ENCODE measurements around the gene KCNMA1. TPM values are rescaled to one million over a fixed set of nuclear protein-coding genes. Genes with fewer than 3 reads are reported as not detected.
A peak's percentile ranks its signal among the peaks of the same experiment; 100 is the strongest.

Gene KCNMA1
- total RNA-seq, 1 donor from 2014 or later = 44.0 TPM

DNA sequence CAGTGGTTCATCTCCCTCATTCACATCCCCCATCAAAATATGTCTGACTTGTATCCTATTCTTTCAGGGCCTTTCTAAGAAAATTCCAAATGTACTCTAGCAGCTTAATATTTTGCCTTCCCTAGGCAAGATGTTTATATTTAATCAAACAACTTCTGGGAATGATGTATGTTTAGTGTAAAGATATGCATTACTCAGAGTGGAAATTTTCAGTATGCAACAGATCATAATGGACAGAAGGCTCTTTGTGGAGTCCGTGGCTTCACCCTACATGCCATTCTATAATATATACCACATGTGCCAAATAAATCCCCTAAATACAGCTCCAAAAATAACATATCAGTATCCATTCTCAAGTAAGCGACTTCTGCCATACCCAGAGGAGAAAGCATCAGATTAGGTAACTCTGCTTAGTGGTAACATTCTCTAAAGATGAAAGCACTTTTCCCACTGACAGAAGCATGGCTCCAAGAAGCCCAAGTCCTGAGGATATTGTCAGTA is 316.6 kb downstream of the KCNMA1 start:
- ATAC-seq (no peak), DNase-seq (ENCODE audit: low spot score) (no peak)

DNA sequence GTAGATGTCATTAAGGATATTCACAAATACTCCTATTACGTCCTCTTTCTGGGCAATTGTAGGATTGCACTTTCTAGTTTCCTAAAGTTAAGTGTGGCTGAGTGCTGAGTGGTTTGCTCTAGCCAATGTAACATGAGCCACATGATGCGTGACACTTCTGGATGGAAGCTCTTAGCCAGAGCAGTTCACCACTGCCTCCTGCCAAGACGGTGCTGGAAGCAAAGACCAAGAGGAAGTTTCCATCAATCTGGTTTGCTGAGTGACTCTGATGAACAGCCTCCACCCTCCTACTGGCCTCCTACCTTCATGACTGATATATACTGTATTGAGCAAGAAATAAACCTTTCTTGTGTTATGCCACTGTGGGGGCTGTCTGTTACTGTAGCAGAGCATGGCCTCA is 318.1 kb downstream of the KCNMA1 start:
- ATAC-seq = no peak
- DNase-seq (ENCODE audit: low spot score) = no peak

DNA sequence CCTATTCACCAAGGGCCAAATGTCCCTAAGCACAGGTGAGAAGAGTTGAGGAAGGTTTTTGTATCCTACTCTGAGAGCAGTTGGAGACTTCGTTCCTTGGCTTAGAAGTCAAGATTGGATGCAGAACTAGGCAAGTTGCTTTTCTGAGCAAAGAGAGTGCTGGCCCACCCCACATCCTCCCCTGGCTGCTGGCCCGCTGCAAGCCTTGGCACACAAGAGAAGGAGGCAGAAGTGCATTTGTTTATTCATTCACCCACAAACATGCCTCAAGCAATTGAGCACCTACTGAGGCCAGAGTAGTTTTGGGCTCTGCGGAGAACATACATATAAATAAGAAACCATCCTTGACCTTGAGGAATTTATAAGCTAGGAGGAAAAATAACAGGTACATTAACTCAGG is 318.9 kb downstream of the KCNMA1 start:
- no peak for DNase-seq (ENCODE audit: low spot score)

DNA sequence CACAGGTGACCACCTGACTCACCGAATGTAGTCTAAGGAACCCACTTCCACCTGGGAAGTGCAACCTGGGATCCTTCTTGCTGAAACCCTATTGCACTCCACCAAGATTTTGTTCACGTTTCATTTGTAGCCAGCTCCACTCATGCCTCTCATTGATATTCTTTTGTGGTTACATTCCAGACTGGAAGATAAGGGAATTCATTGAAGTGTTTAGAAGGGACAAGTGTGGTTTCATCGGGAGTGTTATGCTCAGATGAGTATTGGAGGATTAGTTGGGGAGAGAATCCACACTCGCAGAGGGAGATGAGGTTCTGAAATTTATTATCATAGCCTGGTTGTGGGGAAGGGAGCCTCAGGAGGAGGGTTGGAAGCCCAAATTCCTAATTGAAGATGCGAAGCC is 320.4 kb downstream of the KCNMA1 start:
- DNase-seq (ENCODE audit: low spot score) = no peak
- no peak for ATAC-seq

More for the DNA sequence above, 318.9 kb downstream of the KCNMA1 start:
- no peak for ATAC-seq

DNA sequence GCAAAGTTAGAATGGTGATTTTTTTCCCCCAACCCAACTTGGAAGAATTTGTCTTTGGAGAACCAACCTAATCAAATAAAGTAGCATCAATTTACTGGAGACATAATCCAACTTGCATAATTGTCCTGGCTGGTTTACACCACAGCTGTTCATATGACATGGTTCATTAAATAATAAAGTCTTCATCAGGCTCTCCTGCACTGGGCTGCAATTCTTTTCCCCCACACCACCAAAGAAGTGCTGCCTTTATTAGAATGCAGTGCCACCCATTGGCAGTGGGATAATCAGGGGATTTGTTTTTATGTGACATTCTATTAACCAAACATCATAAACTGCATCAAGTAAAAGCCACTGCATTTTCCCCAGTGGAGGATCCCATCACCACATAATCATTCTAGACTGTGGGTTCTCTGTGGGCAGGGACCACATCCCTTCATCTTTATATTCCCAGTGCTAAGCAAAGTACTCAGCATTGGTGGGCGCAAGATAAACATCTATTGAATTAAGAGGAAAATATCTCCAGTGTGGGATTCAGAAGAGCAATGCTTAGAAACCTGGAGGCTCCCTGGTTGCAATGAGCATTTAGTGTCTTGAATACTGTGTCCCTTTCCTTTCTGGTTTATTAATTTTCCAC is 322.0 kb downstream of the KCNMA1 start:
- no peak for DNase-seq (ENCODE audit: low spot score)
- no peak for ATAC-seq

DNA sequence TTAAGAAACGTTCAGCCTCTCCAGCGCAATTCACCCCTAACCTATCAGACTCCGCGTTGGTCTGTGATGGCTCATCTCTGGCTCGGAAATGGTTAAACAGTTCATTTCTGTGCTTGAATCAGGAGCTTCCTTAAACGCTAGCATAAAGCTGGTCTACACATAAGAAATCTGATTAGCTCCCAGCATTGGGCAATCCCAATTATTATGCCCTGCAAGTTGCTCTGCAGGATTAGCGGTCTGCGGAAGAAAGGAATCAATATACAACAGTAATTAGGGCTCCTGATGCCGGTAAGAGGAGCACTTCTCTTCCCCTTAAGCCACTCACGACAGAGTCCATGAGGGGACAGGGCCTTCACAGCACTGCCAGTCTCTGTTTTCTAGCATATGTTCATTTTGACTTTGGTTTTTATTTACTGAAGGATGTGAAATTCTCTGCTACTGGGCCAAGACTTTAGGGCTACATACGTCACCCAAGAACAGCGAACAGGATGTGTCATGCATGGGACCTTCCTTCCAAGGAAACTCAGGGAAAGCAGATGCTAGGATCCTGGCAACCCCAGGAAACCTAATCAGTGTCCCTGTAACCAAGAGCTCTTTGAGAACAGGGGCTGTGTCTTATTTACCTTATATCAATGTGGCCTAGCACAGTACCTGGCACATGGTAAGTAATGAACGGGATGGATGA is 324.4 kb downstream of the KCNMA1 start:
- DNase-seq (ENCODE audit: low spot score) (no peak), ATAC-seq (no peak)

DNA sequence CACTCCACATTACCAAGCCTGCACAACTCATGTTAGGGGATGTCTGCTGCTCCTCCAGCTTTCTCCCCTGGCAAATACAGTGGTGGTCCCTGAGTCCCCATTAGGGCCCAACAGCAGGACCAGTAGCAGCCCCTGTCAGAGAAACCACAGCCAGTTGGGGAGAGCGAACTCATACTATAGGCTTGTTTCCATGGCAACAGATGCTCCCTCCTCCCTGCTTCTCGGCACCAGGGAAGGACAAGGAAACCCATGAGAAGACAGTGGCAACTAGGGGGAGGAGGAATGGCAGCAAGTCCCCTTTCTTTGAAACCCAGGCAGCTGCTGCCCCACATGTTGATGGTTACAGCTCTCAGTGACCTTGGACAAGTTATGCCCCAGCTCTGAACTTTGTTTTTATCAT is 326.4 kb downstream of the KCNMA1 start:
- DNase-seq (ENCODE audit: low spot score) = no peak
- no peak for ATAC-seq

DNA sequence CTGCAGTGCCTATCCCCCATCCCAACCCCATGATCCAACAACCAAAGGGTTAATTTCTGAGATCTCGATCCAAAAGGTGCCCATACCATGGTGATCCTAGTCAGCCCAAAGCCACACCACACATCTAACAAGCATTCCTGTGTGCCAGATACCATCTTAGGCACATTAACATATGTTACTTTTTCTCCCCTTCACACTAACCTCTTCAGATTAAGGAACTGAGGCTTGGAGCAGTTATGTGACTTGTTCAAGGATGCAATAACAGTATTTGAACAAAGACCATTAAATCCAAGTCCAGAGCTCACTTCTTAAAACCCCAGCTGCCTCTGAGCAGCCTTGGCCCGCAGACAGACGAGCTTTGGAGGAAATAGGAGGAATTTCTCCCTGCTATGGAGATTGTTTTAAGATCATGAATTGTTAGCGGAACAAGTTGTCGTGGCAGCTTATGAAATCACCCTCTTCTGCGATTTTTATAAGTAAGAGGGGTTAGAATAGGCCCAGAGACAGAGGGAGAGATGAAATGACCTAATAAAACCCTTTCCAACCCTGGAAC is 327.2 kb downstream of the KCNMA1 start:
- ATAC-seq = no peak

DNA sequence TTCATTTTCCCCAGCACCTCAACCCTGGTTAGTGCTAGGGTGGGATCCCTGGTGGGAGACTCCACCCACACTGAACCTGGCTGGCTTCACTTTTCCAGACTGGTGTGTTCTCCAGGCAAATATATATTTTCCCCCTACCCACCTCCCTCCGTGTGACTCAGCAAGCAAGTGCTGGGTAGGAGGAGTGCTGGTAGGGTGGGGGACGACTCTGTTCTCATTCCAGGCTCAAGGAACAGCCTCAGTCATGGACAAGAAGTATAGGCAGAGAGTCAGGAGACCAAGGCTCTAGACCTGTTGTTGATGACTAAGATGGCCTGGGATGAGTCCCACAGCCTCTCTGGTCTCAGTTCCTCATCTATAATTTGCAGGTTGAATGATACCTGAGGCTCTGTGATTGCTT is 328.1 kb downstream of the KCNMA1 start:
- ATAC-seq (no peak), DNase-seq (ENCODE audit: low spot score) (no peak)

More for the DNA sequence above, 327.2 kb downstream of the KCNMA1 start:
- no peak for DNase-seq (ENCODE audit: low spot score)

DNA sequence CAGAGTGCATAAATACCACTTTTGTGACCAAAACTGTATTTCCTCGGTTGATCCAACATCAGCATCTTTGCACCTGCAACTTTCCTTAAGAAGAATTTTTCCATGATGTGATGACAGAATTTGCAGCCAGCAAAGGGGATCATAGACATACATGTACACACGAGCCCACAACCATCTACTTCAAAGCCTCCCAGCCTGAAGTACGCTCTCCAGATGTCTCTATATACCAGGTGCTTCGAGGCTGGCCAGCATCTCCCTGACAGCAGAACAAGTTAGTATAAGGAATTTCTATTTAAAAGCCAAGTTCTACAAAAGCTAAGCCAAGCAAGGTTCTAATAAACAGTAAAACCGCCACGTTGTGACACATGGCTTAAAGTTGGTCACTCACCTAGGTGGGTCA is 328.5 kb downstream of the KCNMA1 start:
- DNase-seq (ENCODE audit: low spot score) = no peak
- no peak for ATAC-seq

DNA sequence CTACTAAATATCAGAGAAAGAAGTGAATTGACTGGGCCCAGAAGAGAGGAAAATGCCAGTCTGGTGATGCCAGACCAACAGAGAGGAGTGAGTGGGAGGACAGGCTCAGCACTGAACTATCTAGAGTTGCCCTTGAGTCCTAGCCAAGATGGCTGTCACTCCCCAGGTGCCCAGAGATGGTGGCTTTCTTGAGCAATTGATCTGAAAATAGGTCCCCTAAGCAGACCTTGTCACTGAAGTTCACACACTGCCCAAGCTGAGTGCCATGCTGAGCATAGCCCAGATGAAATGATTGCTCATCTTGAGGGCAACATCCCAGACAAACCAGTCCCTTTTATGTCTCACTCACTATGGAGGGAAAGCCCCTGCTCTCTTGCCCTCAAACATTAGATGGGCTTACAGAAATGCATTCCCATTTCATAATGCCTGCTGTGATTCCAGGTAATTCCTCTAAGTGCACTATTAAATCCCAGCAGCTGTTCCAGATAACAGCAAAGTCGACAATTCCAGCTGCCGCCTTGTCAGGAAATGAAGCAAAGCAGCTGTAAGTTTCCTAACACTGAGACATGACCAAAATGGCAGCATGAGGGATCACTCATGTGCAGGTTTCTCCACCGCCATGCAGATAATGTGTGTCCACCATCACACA is 329.4 kb downstream of the KCNMA1 start:
- DNase-seq (ENCODE audit: low spot score) = no peak
- ATAC-seq = no peak

DNA sequence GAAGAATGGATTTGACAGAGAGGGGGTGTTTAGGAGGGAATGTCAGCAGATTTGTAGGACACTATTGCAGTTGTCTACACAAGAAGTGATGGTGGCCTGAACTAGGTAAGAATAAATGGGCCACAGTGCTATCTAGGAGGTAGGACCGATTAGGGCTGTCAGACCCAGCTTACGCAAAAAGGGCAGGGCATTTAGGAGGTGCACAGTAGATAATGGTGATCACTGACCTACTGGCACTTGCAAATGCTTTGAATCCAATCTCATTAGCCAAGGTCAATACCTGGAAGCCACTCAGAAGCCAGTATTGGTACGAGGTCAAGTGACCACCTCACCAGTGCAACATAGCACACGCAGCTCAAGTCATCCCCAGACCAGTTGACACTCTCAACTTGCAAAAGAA is 330.9 kb downstream of the KCNMA1 start:
- ATAC-seq = peak; percentile 89

DNA sequence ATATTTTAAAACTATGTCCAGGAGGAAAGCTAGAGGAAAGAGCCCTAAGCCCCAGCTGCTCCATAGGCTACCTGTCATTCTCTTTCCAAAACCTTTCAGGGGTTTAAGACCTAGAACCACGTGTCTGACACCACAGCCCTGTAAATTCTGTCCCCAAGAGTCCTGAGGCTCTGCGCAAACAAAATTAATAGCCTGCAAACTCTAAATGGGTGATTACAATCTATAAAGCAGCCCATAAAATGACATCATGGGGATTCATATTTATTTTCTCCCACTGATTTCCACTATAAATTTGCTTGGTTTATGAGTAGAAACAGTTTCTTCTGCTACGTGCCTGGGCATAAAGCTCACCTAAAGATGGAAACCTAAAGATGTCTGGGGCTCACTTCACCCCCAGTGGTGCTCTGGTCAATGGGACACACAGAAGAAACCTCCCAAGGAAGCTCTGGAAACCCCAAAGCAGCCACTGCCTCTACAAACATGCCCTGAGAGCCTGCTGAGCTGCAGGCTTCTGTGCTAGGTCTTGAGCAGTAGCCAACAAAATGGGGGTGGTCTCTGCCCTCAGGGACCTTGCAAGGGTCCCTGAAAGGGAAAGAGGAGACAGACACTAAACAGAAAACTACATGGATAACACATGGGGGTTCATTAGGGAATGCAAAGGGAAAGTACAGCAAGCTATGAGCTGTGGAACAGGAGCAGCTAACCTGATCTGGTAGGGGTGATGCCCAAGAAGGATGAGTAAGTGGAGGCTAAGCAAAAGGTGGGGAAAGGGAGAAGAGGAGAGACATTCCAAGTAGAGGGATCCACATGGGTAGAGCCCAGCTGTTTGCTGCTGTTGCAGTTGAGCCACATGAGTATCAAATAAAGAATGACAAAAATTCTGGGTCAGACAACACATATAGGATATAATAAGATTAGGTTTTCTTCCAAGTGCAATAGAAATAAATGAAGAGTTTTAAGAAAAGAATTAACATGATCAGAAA is 331.7 kb downstream of the KCNMA1 start:
- no peak for ATAC-seq
- DNase-seq (ENCODE audit: low spot score) = no peak

More for the DNA sequence above, 330.9 kb downstream of the KCNMA1 start:
- DNase-seq (ENCODE audit: low spot score) = peak; percentile 66

DNA sequence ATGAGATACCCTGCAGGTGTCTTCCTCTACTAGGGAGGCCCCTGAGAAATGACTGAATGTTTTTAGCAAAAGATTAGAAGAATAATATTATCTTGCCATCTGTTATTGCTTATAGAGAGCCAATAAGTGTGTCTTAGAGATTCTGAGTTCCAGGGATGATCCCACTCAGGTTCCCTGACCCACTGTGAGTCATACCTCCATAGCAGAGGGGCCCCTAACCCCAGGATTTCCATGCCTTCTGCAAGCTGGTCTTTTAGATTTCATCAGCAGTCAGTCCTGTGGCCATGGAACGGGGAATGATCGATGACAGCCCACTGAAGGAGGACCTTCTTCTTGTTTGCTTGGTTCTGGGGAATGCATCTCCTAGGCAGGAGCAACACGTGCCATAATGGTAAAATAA is 333.4 kb downstream of the KCNMA1 start:
- no peak for ATAC-seq
- no peak for DNase-seq (ENCODE audit: low spot score)

DNA sequence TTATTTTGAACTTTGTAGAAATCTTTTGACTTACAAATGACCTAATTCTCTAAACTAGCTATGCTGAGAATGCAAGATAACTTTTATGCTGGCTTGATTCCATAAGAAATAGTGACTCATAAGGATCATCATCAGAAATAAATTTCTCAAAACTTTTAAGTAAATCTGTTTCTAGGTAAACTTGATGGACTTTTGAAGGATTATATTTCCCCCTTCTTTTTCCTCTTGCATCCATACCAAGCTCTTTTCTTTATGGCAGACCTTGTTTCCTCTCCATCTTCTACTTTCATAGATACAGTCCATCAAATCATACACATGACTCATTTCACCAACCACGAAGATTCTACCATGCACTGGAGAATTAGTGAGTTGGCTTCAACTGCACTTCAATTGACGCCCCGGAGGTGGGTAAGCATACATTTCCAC is 336.3 kb downstream of the KCNMA1 start:
- DNase-seq (ENCODE audit: low spot score) (no peak), ATAC-seq (no peak)

DNA sequence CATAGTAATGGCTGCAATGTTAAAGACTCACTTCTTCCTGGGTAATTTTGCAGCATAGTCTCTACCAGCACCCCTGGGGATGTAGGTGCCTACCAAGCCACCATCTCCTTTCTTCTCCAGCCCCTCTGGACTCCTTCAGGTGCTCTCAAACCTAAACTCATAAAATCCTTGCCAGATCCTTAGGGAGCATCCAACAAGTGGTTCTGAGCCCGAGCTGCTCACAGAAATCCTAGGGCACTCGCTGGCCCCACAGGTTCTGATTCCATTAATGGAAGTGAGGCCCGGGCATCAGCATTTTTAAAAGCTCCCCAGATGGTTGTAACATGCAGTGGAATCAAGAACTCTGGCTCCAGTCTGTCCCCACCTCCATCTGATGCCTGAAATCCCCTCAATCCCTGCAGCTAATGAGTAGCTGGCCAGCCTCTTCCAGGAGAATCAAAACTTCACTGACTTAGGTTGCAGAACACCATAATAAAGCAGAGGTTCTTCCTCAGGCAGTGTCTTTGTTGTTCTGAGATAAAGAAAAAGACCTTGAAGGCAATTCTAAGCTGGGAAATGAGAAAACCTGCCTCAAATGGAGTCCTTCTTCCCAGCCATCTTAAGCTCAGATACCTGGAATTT is 336.8 kb downstream of the KCNMA1 start:
- DNase-seq (ENCODE audit: low spot score) (no peak), ATAC-seq (no peak)

DNA sequence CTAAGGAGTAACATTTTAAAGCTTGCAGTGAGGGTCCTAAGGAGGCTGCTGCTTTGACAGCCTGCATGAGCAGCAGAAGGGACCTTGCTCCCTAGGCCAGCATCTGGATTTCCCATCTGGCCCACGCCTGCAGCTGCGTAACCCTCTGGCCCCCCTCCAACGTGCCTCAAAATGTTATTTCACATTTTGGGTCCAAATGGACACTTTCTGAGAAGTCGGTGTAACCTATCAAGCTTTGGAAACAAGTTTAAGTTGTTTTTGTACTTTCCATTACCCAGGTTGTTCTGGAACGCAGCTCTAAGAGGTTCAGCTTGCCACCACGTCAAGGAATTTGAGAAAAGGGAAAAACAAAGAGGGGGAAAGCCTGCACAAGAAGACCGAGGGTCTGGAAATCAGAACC is 338.3 kb downstream of the KCNMA1 start:
- no peak for DNase-seq (ENCODE audit: low spot score)
- no peak for ATAC-seq

DNA sequence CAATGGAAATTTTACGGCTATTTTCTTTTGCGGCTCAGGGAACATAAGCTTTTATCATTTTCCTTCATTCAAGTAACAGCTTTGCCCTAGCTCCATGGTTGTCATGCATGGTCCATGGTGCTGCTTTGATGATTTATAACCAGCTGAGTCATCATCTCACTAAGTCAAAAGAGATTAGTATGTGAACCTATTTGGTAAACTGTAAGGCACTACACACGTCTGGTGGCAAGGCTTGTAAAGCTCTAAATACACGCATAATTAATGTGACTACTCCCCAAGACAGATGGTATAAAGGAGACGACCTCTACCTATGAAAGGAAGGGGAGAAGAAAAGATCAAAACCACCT is 340.2 kb downstream of the KCNMA1 start:
- ATAC-seq (peak; percentile 41), DNase-seq (ENCODE audit: low spot score) (no peak)

DNA sequence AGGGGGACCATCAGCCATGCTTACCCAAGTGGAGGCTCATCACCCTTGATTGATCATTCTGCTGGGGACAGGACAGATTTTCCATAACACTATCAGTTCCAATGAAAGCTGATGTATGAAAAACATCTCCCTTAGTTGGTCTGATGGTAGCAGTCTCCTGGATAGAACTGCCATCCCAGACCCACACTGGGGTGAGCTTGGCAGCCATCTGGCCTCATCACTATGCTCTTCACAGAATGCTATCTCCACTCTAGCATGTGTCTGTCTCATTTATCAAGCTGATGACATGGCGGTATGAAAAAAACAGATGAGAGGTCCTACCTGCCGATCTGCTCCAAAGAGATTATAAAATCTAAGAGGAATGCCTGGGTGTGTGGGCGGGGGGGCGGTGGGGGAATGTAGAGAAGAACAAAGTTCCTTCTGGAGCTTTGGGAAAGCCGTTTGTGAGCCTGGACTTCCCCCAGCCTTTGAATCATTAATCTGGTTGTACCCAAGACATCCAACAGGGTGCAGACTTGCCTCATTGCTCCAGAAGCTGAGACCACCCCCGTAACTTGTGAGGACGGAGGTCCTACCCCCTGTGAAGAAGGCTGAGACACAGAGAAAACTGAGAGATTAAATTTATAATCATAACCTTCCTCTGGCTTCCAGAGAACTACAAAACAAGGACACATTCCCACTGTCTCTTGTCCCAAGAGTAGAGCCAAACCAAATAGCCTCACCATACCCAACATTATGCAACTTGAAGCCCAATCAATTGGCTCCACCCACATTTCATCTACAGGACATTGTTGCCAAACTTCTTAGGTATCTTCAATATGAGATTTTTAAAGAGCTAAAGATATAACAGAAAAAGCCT is 340.8 kb downstream of the KCNMA1 start:
- peak; percentile 80 for DNase-seq (ENCODE audit: low spot score)
- peak; percentile 83 for ATAC-seq
